HG02642 (cell line): Measurements from ENCODE around the gene SAMM50.

Source experiments
- ATAC-seq: cut with Tn5 transposase; IDR thresholded peaks from one replicate; pipeline ENCODE4 v1.9.1; 2021; ENCODE audit warnings: mild to moderate bottlenecking; ENCODE audit not compliant: unreplicated experiment, poor library complexity

Gene SAMM50

DNA sequence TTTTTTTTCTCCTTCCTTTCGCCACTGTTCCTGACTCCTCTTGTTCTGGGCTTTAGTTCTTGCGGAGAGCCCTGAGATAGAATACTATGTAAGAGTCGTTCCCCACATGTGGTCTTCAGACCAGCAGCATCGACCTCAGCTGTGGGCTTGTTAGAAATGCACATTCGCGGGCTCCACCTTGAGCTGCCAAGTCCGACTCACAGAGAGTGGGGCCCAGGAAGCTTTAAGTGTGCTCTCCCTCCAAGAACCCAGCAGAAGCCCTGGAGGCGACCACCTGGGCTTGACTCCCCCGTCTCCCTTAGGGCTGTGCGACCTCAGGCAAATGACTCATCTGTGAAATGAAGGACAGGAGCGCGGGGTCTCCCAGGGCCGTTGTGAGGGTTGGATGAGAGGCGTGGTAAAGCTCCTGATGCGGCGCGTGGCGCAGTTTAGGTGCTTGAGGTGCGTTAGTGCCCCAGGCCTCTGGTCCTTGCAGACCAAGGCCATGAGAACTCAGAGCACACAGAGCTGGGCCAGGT is 18.8 kb downstream of the SAMM50 start:
- ATAC-seq = no peak

DNA sequence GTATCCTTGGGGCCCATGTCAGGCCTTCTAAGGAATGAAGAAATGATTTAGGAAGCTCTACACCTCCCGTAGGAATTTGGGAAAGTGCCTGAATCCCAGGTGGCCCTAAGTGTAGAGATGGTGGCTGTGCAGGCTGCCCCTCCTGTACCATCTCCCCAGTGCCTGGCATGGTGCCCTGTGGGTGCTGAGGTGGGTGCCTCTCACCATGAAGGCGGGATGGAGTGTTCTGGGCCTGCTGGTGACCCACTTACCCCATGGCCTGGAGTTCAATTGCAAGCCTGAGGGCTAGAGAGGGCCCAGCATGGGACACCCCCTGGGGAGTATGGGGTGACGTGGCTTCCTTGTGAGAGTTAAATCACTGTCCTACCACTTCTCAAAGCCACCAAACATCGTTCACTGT is 19.8 kb downstream of the SAMM50 start:
- ATAC-seq = no peak

DNA sequence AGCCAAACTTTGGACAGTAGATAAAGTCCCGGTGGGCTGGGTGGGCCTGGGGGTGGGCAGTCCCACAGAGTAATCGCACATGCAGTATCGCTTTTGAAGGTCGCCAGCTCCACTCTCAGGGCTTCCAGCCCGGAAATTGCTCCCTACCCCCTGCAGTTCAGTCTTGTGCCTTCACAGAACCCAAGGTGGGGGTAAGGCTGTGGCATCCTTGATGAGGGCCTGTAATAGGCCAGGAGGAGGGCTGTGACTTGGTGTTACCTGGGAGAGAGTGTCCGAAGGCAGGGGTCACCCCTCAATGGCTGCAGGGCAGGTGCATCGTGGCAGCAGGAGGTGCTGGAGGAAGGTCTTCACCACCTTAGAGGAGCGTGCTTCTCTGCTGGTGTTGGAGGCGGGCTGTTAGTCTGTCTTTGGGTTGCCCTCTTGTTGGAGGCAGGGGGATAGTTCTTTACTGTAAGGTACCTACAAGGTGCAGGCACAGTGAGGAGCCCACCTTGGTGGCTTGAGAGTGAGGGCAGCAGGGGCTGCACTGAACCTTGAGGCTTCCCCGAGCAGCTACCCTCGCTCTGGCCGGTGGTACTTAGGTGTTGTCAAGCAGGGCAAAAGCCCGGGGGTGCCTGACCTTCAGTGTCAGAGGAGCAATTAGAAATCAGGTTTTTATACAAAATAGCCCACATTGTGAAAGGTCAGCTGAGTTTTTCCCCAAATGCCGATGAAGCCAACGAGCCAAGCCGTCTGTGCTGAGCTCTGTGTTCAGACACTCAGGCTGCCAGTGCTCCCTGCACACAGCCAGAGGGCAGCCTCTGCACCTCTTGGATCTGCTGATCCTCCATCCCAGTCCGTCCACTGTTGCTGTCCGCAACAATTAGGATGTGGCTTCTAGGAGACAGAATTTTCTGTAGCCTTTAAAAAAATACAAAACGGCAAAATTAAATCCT is 21.9 kb downstream of the SAMM50 start:
- ATAC-seq = no peak

DNA sequence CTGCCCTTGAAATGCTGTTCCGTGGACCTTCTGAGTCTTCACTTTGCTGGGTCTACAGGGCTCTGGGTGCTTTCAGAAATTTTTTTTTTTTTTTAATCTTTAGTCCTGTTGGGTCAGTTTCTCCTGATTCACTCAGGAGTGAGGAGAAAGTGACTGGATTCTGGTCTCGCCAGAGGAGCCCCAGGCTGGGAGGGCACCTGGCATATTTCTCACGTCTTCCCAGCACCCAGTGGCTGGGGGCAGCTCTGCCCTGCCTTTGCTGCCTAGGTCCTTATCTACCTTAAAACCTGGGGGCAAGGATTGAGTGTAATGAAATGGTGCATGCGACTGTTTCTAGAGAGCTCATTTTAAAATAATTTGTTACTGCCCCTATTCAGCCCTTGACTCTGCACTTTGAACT is 23.3 kb downstream of the SAMM50 start:
- ATAC-seq = no peak

DNA sequence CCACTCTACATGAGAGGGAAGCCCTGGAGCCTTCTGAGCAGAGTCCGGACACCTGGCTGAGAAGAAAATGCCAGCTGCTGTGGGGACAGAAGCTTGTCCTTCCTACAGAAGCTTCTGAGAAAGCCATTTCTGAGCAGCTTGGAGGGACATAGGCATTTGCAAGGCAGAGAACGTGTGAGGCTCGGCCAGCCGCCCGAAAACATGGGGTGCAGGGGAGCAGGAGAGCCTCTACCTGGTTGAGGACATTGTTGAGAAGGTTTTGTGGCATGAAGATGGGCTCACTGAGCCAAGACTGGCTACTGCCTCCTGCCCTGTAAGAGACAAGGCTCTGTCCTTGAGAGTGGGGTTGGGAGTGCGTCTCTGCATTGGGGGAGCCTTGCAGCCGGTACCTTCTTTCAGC is 25.3 kb downstream of the SAMM50 start:
- no peak for ATAC-seq

DNA sequence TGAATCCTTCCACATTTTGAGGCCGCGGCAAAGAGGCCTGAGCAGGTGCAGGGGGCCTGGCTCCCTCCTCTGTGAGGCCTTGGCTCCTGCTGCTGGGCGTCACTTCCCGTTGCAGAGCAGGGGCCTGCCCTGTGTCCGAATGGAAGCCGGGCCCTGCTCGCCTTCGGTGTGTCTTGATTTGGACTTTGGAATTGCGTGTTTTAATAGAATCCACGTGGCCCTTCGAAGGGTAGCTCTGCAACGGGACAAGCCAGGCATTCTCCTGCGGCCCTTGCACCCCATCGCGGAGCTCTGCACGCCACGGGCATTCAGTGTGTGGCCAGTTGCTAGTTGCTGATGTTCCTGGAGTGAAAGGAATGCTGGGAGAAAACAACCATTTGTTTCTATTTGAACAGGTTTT is 25.8 kb downstream of the SAMM50 start:
- no peak for ATAC-seq

DNA sequence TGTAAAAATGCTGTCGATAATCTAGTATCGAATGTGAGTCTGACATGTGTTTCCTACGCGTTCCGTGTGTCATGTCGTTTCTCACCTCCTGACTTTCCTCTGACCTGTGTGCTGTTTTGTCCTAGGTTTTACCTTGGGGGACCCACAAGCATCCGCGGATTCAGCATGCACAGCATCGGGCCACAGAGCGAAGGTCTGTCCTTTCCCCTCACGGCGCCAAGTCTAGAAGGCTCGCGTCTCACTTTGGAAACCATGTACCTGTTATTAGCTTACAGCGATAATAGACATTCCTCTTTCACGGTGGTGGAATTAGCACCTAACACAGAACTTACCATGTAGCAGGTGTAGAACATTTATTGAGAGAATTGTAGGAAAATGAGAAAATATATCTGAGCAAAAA is 28.6 kb downstream of the SAMM50 start:
- ATAC-seq = no peak

DNA sequence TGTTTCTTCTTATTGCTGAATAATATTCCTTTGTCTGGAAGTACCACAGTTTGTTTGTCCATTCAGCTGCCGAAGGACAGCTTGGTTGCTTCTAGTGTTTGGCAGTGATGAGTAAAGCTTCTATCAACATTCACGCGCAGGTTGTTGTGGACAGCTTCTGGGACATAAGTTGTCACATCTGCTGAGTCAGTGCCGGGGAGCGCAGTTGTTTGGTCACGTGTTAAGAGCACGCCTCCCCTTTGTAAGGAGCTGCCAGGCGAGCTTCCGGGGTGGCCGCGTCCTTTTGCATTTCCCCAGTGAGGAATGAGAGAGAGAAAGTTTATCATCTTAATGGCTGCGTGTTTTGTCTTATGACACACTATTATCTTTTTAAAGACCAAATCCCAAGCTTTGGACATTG is 30.3 kb downstream of the SAMM50 start:
- no peak for ATAC-seq

DNA sequence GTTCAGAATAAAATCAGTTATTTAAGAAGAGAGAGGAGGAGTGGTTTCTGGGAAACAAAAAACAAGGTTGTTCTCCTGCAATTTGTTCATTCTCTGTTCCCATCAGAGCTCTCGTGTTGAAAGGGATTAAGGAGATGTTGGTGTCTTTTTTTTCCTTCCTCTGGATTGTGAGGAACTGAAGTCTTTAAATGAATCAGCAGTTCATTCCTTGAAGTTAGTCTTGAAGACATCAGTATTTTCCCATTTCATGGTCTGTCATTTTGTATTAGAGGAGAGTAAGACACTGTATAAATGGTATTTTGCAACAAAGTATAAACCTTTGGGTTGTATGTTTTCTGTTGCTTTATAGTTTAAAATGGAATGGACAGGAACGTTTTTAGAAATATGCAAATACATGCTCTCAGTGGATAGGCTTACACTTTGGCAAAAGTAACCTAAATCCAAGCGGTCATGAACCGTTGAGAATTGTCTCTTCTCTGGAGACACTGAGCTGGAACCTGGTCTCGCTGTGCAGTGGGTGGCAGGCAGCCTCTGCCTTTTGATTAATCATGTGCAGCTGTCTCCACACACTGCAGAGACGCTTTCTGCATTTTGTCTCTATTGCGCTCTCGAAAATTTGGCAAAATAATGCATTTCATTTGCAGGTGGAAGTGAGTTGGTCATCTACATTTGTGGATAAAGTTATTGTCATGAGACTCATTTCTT is 33.0 kb downstream of the SAMM50 start:
- ATAC-seq = no peak

DNA sequence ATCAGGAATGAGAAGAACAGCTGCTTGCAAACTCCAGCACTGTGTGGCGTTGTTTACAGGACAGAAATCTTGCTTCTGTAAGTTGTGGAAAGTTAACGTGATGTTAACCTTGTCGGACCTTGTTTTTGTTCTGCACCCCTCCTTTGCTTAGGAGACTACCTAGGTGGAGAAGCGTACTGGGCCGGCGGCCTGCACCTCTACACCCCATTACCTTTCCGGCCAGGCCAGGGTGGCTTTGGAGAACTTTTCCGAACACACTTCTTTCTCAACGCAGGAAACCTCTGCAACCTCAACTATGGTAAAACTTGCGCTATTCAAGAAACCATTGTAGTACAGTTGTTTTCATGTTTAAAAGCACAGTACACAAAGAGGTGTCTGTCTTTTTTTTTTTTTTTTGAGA is 33.7 kb downstream of the SAMM50 start:
- ATAC-seq = no peak

DNA sequence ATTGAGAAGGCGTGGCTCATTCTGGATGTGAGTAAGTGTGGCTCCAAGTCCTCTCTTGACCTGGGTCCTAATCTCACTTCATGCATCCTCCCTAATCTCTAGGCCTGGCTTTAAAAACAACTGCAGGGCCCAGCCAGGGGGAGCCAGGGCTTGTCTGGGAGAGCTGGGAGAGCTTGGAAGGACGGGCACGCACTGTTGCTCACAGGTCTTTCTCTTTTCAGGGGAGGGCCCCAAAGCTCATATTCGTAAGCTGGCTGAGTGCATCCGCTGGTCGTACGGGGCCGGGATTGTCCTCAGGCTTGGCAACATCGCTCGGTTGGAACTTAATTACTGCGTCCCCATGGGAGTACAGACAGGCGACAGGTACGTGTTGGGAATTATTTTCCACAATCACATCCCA is 34.8 kb downstream of the SAMM50 start:
- no peak for ATAC-seq

DNA sequence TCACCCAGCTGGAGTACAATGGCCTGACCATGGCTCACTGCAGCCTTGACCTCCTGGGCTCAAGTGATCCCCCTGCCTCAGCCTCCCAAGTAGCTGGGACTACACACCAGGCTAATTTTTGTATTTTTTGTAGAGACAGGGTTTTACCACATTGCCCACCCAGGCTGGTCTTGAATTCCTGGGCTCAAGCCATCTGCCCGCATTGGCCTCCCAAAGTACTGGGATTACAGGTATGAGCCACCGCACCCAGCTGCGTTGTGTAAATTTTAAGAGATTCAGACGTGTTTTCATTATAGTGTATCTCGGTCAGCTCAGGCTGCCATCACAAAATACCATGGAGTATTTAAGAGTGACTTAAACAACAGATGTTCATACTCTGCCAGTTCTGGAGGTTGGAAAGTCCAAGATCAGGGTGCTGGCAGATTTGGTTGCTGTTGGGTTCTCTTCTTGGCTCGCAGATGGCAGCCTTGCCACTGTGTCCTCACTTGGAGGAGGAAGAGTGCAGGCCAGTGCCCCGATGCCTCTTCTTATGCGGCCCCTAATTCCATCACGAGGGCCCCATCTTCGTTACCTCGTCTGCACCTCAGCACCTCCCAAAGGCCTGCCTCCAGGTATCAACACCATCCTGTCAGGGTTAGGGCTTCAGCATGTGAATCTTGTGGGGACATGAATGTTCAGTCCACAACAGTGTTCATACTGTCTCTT is 36.2 kb downstream of the SAMM50 start:
- no peak for ATAC-seq

DNA sequence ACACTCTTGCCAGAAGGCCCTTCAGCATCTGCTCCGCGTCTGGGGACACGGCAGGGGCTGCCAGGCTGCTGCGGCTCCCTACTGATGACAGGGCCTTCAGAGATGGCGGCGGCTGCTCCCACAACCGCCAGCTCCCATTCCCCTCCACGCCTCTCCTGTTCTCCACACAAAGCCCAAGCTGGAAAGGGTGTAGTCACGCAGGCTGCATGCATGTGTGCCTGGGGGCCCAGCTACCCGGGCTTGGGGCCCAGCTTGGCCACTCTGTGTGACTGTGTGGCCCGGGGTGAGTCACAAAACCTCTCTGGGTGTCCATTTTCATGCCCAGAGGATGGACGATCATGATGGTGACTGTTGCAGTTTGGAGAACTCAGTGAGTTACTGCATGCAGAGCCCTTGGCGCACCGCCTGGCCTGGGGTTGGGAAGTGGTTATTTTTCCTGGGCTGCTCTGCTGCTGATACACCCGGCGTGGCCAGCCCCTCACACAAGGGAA is 37.1 kb downstream of the SAMM50 start:
- ATAC-seq = no peak

DNA sequence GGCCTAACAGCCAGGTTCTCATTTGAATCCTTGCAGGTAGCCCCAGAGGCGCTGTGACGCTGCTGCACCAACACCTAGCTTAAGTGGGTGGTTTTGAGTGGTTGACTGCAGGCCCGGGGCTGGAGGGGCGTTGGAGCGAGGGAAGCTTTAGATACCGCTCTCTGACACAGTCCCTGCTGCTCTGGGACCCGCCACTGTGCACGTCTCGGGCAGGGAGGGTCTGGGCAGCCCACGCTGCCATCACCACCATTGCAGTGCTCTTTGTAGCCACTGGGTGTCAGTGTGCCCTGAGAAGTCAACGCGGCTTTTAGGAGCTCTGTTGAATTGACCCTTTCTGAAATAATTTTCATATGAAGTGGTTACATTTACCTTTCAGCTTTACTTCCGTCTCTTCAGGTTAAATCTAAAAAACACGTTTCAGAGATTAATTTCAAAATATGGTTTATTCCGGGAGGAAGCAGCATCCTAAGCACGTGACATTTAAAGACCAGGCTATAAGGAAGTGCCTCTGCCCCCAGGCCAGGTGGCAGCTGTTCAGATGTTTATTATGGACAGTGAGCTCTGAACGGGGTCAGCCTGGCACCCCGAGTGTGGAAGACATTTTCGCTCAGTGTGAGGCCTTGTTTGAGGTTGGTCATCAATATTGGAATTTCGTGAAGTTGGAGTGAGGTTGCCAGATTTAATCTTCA is 38.0 kb downstream of the SAMM50 start:
- ATAC-seq = no peak

DNA sequence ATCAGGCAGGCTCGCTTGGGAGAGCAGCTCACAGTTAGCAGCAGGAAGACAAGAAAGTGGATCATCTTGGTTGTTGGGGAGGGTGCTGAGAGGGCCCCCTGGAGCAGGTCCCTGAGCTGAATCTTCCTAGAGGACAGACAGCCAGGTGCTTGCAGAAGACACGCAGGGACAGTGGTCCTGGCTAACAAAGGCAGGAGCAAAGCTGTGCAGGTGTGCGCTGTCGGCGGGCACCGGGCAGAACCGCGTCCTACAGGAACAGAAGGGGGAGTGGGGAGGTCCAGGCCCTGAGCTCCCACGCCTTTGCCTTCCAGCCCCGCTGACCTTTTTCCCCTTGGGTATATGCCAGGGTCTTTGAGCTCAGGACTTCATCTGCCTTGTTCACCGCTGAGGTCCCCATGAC is 38.8 kb downstream of the SAMM50 start:
- no peak for ATAC-seq

DNA sequence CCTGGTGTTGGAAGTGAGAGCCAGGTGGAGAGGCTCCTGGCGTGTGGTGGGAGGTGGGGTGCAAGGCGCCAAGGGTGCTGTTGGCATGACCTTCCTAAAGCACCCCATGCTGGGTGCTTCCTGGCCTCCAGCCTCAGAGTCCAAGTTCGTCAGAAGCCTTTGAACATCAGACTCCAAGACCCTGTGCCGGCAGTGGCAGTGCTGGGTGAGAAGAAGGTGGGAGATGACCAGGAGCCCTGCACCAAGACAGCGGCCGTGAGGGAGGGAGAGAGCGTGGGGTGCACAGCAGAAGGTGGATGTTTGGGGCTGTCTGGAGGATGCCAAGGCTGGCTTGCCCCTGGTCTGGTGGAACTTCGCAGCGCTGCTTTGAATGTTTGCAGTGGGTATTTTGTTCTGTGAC is 39.2 kb downstream of the SAMM50 start:
- no peak for ATAC-seq

DNA sequence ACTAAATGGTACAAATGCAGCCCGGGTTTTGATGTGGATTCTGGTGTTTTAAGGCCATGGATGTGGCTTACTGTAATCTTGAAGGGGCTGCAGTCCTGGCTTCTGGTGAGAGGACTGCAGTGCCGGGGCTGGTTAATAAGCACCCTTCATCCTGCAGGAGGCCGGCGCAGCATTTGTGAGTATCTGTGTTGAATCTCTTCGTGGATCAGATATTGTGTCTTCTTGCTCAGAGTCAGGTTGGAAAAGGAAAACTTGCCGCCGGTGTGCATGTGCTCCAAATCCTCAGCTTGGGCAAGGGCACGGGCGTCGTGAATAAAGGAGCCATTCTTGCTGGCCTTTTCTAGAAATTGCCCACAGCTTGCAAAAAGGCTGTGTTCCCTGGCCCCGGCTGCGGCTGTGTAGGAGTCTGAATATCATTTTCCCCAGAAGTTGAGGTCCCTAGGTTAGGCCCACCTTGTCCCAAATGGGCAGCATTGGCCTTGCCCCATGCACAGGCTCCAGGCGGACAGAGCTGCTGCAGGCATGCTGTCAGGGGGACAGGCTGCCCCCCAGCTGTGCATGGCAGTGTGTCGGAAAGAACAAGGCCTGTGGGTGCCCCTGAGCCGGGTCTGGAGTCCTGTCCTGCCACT is 39.9 kb downstream of the SAMM50 start:
- no peak for ATAC-seq

DNA sequence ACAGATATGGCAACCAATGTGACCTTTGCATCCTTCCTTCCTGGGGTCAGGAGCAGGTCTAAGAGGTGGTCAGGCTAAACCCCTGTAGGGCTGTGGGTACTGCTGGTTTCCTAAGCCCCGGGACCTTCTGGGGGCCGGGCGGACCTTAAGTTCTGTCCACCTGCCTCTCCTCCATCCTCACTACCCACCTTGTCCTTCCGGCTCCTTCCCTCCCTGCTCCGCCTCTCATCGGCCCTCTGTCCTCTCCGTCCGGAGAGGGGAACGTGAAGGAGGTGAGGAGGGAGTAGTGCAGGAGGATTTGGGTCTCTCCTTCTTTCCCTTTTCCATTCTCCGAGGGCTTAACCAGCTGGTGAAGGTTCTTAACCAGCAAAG is 40.5 kb downstream of the SAMM50 start:
- peak; percentile 13 for ATAC-seq

DNA sequence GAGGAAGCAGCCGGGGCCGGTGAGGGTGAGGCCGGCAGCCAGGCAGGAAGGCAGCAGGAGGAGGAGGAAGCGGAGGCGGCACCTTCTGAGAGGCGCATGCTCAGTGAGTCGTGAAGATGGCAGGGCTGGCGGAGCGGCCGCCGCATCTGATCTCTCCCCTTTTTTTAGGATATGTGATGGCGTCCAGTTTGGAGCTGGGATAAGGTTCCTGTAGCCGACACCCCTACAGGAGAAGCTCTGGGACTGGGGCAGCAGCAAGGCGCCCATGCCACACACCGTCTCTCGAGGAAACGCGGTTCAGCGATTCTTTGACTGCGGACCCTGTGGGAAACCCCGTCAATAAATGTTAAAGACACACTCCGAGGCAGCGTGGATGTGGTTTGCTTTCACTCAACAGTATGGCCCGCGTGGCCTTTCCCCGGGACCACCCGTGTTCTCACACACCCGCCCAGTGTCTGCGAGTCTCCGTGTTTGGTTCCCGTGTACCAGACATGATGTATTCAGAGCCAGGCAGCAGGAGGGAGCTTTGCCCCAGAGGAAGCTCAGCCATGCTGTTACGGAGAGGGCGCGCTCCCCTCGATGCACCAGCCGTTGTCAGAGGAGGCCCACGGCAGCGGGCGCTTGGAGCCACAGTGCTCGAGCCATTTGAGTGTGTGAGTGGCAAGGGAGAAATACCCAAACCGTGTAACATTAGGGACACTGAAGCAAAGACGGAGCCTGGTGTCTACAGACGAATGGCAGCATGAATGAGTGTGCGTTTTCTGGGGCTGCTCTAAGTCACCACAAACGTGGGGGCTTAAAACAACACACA is 41.1 kb downstream of the SAMM50 start:
- peak; percentile 67 for ATAC-seq
